Vagina (tissue), 2 donors: ENCODE measurements around the gene PSAP. TPM values are rescaled to one million over a fixed set of nuclear protein-coding genes. Genes with fewer than 3 reads are reported as not detected.
"Not testable (repeated sequence)": the region's sequence is repeated elsewhere in the genome, so short reads cannot be mapped to it uniquely, and the experiment has no call there.

Experiments used
- DNase-seq, 2 donors: peaks; one replicate each; pipeline ENCODE4 v3.0.0-alpha.2; 2017; ENCODE audit errors: extremely low spot score in 2 of 2
- H3K27ac ChIP-seq: fragments of 200-600 bp; sonication (generic); one replicate; pipeline ENCODE4 v1.5.1; 2019
- H3K27me3 ChIP-seq: fragments of 200-600 bp; sonication (generic); one replicate; pipeline ENCODE4 v1.5.1; 2019
- H3K36me3 ChIP-seq, 2 donors: fragments of 200-600 bp; sonication (generic); one replicate each; pipeline ENCODE4 v1.5.1; 2017 to 2019
- H3K4me1 ChIP-seq: fragments of 200-600 bp; sonication (generic); one replicate; pipeline ENCODE4 v1.5.1; 2019
- H3K4me3 ChIP-seq, 2 donors: fragments of 200-600 bp; sonication (generic); 1 replicate in 1 of 2; 2 replicates in 1 of 2; pipeline ENCODE4 v1.5.1; 2016 to 2019
- H3K9me3 ChIP-seq: fragments of 200-600 bp; sonication (generic); one replicate; pipeline ENCODE4 v1.5.1; 2019
- POLR2A ChIP-seq, 2 donors: fragments of 450-650 bp; IDR thresholded peaks; one replicate each; pipeline ENCODE4 v1.6.1; 2017; ENCODE audit warnings: antibody characterized with exemption in 2 of 2, mild to moderate bottlenecking in 2 of 2, moderate library complexity in 2 of 2
- POLR2AphosphoS5 ChIP-seq, 2 donors: sonication (generic); formaldehyde crosslinking; IDR thresholded peaks; one replicate each; pipeline ENCODE4 v1.9.0; 2017; ENCODE audit warnings: antibody characterized with exemption in 2 of 2, mild to moderate bottlenecking in 2 of 2, low read depth in 1 of 2; ENCODE audit not compliant: insufficient read depth in 1 of 2
- intact Hi-C: fragments of 100-400 bp; cut with DNase I; formaldehyde crosslinking; loops from one replicate; pipeline ENCODE4 v1.15.1; 2023
- total RNA-seq: library from RNA; depleted of rRNA; stranded (reverse); fragments of >200 nt; gene quantifications from one replicate; pipeline ENCODE4 v1.2.3, GENCODE V29; 2016
- TF ChIP-seq, protein P1 (sequence below), 3 experiments: fragments of 450-650 bp in 2 of 3; fragments of 200-600 bp in 1 of 3; sonication (generic) in 1 of 3; IDR thresholded peaks; one replicate each; pipeline ENCODE4 v1.5.1; 2017 to 2019; ENCODE audit warnings: antibody characterized with exemption in 3 of 3, mild to moderate bottlenecking in 2 of 3, moderate library complexity in 2 of 3

Gene PSAP
- total RNA-seq, 1 donor from 2014 or later, result 680 TPM

DNA sequence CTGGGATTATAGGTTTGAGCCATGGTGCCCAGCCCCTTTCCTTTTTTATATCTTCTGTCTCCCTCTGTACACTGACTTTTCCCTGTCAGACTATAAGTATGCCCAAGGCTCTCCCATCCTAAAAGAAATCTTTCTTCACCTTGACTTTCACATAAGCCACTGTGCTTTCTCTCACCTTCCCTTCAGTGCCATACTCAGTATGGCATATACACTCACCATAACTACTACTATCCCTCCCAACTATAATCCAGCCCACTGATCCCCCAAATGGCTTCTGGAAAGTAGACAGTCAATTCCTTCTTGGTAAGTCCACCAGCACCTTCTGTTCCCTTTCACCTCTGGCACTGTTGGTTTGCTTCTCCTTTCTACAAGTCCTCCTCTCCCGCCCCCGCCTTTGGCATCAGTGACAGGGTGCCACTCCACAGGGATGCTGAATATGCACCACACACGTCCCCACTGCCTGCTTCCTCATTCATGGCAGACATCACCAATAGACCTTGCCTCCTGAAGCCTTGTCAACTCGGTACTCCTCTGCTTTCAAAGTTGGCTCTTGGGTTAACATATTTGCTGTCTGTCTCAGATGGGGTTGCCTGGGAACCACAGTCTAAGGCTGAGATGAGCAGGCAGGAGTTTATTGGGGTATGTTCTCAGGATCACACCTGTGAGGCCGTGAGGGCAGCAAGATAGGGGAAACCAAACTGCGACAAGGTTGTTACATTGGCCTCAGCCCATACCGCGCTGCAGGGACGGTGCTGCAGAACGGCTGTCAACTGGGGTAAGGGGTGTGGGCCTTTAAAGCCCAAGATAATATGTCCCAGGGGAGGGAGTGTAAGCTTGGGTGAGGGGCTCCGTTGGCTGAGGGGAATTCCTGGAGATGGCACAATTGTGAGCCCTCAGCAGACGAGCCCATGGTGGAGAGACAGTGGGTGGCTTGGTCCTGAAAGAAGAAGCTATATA is 7.2 kb upstream of the PSAP start:
- no peak for DNase-seq
- intact Hi-C loops, result no loop called here
- Histone ChIP-seq H3K4me1 (peaks cover 27% of the 10 kb centered on the region), H3K9me3 (no peaks in the 10 kb centered on the region), H3K36me3 (no peaks in the 10 kb centered on the region), H3K27me3 (no peaks in the 10 kb centered on the region), H3K27ac (no peak overlapping the region), H3K4me3 (no peak overlapping the region)
- TF ChIP-seq, protein P1, sequence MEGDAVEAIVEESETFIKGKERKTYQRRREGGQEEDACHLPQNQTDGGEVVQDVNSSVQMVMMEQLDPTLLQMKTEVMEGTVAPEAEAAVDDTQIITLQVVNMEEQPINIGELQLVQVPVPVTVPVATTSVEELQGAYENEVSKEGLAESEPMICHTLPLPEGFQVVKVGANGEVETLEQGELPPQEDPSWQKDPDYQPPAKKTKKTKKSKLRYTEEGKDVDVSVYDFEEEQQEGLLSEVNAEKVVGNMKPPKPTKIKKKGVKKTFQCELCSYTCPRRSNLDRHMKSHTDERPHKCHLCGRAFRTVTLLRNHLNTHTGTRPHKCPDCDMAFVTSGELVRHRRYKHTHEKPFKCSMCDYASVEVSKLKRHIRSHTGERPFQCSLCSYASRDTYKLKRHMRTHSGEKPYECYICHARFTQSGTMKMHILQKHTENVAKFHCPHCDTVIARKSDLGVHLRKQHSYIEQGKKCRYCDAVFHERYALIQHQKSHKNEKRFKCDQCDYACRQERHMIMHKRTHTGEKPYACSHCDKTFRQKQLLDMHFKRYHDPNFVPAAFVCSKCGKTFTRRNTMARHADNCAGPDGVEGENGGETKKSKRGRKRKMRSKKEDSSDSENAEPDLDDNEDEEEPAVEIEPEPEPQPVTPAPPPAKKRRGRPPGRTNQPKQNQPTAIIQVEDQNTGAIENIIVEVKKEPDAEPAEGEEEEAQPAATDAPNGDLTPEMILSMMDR (IDR thresholded peaks at IDR 0.05), result no peak
- TF ChIP-seq POLR2A (IDR thresholded peaks at IDR 0.05), result no peak
- no peak for TF ChIP-seq POLR2AphosphoS5 (IDR thresholded peaks at IDR 0.05; ENCODE audit: insufficient read depth in 1 of 2, low read depth in 1 of 2)

DNA sequence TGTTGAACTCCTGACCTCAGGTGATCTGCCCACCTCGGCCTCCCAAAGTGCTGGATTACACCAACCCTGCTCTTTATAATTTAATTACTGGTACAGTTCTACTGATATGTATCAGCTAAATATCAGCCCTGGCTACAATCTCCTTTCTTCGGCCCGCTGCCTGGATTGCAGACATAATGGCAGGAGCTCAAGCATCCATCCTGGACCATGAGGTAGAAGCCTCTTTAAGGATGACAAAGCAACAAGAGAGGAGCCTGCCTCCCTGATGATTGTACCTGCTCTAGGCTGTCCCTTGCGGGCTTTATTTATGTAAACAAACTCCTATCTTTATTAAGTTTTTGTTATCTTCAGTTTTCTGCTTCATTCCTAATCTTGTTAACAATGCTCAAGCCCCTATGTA is 5.6 kb upstream of the PSAP start:
- Histone ChIP-seq H3K4me1 (peaks cover 25% of the 10 kb centered on the region), H3K27ac (no peak overlapping the region), H3K36me3 (no peaks in the 10 kb centered on the region), H3K9me3 (no peaks in the 10 kb centered on the region), H3K4me3 (no peak overlapping the region), H3K27me3 (no peaks in the 10 kb centered on the region)
- DNase-seq, result no peak
- intact Hi-C loops, result no loop called here
- TF ChIP-seq POLR2AphosphoS5 (IDR thresholded peaks at IDR 0.05; ENCODE audit: insufficient read depth in 1 of 2, low read depth in 1 of 2) (no peak), POLR2A (IDR thresholded peaks at IDR 0.05) (no peak)
- TF ChIP-seq, protein P1 (IDR thresholded peaks at IDR 0.05), result no peak

DNA sequence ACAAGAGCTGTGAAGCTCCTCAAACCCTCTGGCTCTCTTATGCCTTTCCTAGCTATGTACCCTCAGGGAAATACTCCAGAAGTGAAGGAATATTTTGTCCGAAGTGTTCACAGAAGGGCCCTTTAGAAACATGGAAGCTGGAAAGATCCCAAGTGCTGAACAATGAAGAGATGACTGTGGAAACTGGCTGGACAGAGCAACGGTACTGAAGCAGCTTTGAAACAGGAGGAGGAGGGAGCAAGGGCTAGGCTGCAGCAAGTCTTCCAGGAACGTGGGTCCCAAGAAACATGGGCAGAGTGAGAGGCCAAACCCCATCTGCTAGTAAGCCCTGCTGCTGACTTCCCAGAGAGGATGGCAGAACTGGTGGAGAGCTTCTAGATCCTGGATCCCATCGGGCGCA is 3.0 kb upstream of the PSAP start:
- no peaks in the 10 kb centered on the region for H3K27me3 ChIP-seq
- no peaks in the 10 kb centered on the region for H3K36me3 ChIP-seq
- no peak overlapping the region for H3K27ac ChIP-seq
- peaks cover 9% of the 10 kb centered on the region for H3K4me1 ChIP-seq
- intact Hi-C loops, result no loop called here
- DNase-seq, result no peak
- no peaks in the 10 kb centered on the region for H3K9me3 ChIP-seq
- H3K4me3 ChIP-seq, result no peak overlapping the region
- TF ChIP-seq, protein P1 (IDR thresholded peaks at IDR 0.05), result no peak
- no peak for TF ChIP-seq POLR2AphosphoS5 (IDR thresholded peaks at IDR 0.05; ENCODE audit: insufficient read depth in 1 of 2, low read depth in 1 of 2)
- TF ChIP-seq POLR2A (IDR thresholded peaks at IDR 0.05), result no peak

DNA sequence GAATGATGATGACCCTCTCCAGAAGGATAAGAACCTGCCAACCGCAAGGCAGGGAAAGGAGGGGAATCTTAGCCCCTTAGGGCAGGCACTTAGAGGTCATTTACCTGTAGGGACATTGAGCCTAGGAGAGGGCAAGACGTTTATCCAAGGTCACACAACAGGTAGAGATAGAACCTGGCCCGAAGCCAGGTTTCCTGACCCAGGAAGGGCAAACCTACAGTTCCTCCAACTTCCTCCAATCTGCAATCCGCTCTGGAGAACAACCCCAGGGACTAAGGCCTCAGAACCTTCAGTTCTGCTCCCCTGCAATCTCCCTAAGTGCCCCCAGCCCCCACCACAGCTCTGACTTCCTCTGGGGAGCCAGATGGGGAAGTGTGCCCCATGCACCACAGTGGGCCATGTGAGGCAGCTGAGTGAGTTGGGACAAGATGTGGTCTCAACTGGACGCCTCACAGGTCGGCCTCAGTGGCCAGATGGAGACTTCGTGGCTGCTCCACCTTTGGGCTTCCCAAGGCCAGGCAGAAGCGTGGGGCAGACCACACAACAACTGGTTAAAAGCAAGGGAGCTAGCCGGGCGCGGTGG is 1.4 kb upstream of the PSAP start:
- Histone ChIP-seq H3K4me3 (no peak overlapping the region), H3K36me3 (no peaks in the 10 kb centered on the region), H3K9me3 (no peaks in the 10 kb centered on the region), H3K27me3 (no peaks in the 10 kb centered on the region), H3K4me1 (peaks cover 25% of the 10 kb centered on the region), H3K27ac (peak overlapping the region; percentile 99)
- TF ChIP-seq POLR2A (IDR thresholded peaks at IDR 0.05) (no peak), POLR2AphosphoS5 (IDR thresholded peaks at IDR 0.05; ENCODE audit: insufficient read depth in 1 of 2, low read depth in 1 of 2) (no peak)
- TF ChIP-seq, protein P1 (IDR thresholded peaks at IDR 0.05), result no peak
- no peak for DNase-seq
- intact Hi-C loops, result no loop called here

DNA sequence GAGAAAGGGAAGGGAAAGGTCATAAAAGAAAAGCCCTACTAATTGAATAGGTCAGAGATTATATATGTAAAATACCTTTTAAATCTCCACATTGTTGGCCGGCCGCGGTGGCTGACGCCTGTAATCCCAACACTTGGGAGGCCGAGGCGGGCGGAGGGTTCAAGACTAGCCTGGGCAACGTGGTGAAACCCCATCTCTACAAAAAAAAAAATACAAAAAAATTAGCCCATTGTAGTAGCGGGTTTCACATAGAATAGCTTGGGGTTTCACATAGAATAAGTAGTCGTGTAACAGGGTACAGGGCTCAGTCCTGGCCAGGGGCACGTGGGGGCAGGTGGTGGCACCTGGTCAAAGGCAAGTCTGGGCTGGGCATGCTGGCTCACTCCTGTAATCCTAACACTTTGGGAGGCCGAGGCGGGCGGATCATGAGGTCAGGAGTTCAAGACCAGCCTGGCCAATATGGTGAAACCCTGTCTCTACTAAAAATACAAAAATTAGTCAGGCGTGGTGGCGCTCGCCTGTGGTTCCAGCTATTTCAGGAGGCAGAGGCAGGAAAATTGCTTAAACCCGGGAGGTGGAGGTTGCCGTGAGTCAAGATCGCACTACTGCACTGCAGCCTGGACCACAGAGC is 529 bp upstream of the PSAP start:
- H3K27me3 ChIP-seq, DNase-seq, H3K36me3 ChIP-seq, intact Hi-C loops, H3K9me3 ChIP-seq: not testable (repeated sequence)
- Histone ChIP-seq H3K27ac (peak overlapping the region; percentile 99), H3K4me1 (peaks cover 34% of the 10 kb centered on the region), H3K4me3 (peak overlapping the region; percentile 97 to 99)
